Kidney epithelial cell (primary cell): ENCODE results near the gene DHRS12. TPM values are rescaled to one million over a fixed set of nuclear protein-coding genes. Genes with fewer than 3 reads are reported as not detected.

ENCODE experiments used
- DNase-seq: peaks from one replicate; pipeline ENCODE4 v3.0.0-alpha.2; 2010; ENCODE audit warnings: low read depth
- H3K27me3 ChIP-seq: 2 replicates; pipeline ENCODE4 v1.6.0; 2011; ENCODE audit warnings: low read length; ENCODE audit not compliant: control insufficient read depth, insufficient read depth
- H3K36me3 ChIP-seq: 2 replicates; pipeline ENCODE4 v1.5.1; 2011; ENCODE audit warnings: low read length; ENCODE audit not compliant: control insufficient read depth, insufficient read depth
- H3K4me3 ChIP-seq: 2 replicates; pipeline ENCODE4 v1.5.1; 2011; ENCODE audit warnings: low read depth, mild to moderate bottlenecking, control low read depth, low read length
- total RNA-seq: library from RNA; depleted of rRNA; stranded (reverse); fragments of >200 nt; gene quantifications from 2 replicates; pipeline ENCODE4 v1.2.3, GENCODE V29; 2015
- TF ChIP-seq, protein P1 (sequence below): IDR thresholded peaks from 2 replicates; pipeline ENCODE4 v1.5.1; 2011; ENCODE audit warnings: mild to moderate bottlenecking, moderate library complexity, low read length, control low read depth, inconsistent platforms; ENCODE audit not compliant: insufficient read depth, poor library complexity, severe bottlenecking

DHRS12 gene
- total RNA-seq, 1 donor from 2014 or later = 11.7 TPM

DNA sequence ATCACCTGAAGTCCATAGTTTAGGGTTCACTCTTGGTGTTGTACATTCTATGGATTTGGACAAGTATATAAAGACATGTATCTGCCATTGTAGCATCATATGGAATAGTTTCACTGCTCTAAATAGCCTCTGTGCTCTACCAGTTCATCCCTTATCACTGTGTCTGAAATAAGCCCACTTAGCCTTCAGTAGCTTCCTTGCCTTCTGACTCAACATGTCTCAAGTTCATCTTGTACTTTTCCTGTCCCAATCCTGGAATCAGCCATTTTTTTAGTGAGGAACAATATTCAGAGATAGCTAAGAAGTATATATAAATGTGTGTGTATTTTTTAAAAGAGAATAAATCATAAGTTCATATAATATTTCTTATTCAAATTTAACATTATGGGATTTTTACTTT is 79.2 kb downstream of the DHRS12 start:
- Histone ChIP-seq H3K36me3 (no peaks in the 10 kb centered on the region), H3K4me3 (no peak overlapping the region), H3K27me3 (no peaks in the 10 kb centered on the region)
- no peak for DNase-seq
- TF ChIP-seq, protein P1, sequence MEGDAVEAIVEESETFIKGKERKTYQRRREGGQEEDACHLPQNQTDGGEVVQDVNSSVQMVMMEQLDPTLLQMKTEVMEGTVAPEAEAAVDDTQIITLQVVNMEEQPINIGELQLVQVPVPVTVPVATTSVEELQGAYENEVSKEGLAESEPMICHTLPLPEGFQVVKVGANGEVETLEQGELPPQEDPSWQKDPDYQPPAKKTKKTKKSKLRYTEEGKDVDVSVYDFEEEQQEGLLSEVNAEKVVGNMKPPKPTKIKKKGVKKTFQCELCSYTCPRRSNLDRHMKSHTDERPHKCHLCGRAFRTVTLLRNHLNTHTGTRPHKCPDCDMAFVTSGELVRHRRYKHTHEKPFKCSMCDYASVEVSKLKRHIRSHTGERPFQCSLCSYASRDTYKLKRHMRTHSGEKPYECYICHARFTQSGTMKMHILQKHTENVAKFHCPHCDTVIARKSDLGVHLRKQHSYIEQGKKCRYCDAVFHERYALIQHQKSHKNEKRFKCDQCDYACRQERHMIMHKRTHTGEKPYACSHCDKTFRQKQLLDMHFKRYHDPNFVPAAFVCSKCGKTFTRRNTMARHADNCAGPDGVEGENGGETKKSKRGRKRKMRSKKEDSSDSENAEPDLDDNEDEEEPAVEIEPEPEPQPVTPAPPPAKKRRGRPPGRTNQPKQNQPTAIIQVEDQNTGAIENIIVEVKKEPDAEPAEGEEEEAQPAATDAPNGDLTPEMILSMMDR = no peak

DNA sequence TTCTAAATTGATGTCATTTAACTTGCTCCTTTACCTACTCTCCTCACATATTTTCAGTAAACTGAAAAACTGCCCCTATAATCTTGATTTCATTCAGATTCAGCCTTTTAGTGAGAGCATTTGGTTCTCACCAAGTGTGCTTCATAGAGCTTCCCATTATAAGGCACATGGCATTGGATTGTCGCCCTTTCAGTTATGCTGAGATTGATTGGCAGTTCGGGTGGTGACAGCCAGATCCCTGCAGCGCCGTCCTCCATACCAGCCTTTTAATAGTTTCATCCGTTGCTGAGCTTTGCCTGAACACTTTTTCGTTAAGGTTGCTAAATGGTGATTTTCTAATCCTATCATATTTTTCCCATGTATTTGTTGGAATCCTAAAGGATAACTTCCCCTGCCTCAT is 80.4 kb downstream of the DHRS12 start:
- Histone ChIP-seq H3K36me3 (no peaks in the 10 kb centered on the region), H3K4me3 (no peak overlapping the region), H3K27me3 (no peaks in the 10 kb centered on the region)
- DNase-seq = no peak
- TF ChIP-seq, protein P1 = no peak

DNA sequence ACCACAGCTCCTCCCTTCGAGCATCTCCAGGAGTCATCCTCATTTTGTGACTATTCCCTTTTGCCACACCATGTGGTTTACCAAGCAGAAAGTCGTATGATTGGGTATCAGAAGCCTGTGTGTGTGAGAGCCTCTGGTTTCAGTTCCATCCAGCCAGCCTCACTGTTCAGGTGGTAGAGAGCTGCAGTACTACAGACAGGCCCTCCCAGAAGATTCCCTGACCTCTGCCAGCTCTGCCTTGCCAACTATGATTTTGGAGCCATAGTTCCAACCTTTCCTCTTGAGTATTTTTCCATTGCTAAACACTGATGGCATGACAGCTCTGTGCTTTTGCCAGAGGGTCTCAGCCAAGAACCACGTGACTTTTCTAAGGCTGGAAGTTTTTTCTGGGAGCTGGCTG is 82.5 kb downstream of the DHRS12 start:
- Histone ChIP-seq H3K36me3 (no peaks in the 10 kb centered on the region), H3K4me3 (no peak overlapping the region), H3K27me3 (no peaks in the 10 kb centered on the region)
- TF ChIP-seq, protein P1 = no peak
- no peak for DNase-seq

DNA sequence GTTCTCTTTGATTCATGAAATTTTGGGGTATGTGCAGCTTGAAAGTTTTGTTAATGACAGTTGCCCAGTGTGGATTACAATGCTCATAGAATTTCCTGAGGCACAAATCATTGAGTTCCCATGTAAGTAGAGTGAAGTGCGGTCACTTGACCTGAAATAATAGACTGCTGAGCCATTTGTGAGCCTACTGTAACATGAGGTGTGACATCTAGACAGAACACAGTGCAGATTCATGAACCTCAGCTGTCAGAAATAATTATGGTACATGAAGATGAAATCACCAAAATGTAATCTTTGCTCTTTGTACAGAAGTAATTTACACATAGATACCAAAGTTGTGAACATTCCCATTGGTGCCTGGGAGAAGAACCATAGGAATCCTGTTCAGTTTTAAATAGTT is 84.6 kb downstream of the DHRS12 start:
- TF ChIP-seq, protein P1 = no peak
- Histone ChIP-seq H3K36me3 (no peaks in the 10 kb centered on the region), H3K27me3 (no peaks in the 10 kb centered on the region), H3K4me3 (no peak overlapping the region)
- no peak for DNase-seq

Other genes starting within 250 kb of the DHRS12 start
- 5.8 and 11.1 TPM in 2 replicates for gene WDFY2, start 219.7 kb downstream of the DHRS12 start, total RNA-seq
- gene TMEM272, start 41.0 kb upstream of the DHRS12 start, total RNA-seq = not detected in 2 replicates
- gene CCDC70, start 57.8 kb upstream of the DHRS12 start, total RNA-seq = not detected in 2 replicates
- gene ATP7B, start 207.3 kb upstream of the DHRS12 start, total RNA-seq = 11.2 and 11.4 TPM in 2 replicates
- gene ALG11, start 208.2 kb upstream of the DHRS12 start, total RNA-seq = 15.5 and 18.1 TPM in 2 replicates
- gene UTP14C, start 220.5 kb upstream of the DHRS12 start, total RNA-seq = 18.3 and 19.6 TPM in 2 replicates